Hepatocyte (in vitro differentiated cells): ENCODE results near the gene ECHS1. TPM values are rescaled to one million over a fixed set of nuclear protein-coding genes. Genes with fewer than 3 reads are reported as not detected.

ENCODE experiments used
- DNase-seq: peaks from one replicate; pipeline ENCODE4 v3.0.0-alpha.2; 2016; ENCODE audit warnings: low spot score
- H2AFZ ChIP-seq: fragments of 200-600 bp; sonication (generic); 2 replicates; pipeline ENCODE4 v1.6.0; 2016; ENCODE audit warnings: antibody characterized with exemption, mild to moderate bottlenecking
- H3K27ac ChIP-seq: fragments of 200-600 bp; sonication (generic); 2 replicates; pipeline ENCODE4 v1.5.1; 2016; ENCODE audit warnings: mild to moderate bottlenecking
- H3K27me3 ChIP-seq: fragments of 200-600 bp; sonication (generic); 2 replicates; pipeline ENCODE4 v1.6.1; 2016
- H3K36me3 ChIP-seq: fragments of 200-600 bp; sonication (generic); replicated peaks from 2 replicates; pipeline ENCODE4 v1.5.1; 2016; ENCODE audit warnings: low read depth; ENCODE audit not compliant: insufficient read depth
- H3K4me1 ChIP-seq: fragments of 200-600 bp; sonication (generic); 2 replicates; pipeline ENCODE4 v1.5.1; 2016; ENCODE audit warnings: mild to moderate bottlenecking, moderate library complexity; ENCODE audit not compliant: insufficient read depth
- H3K4me2 ChIP-seq: fragments of 200-600 bp; sonication (generic); 2 replicates; pipeline ENCODE4 v1.6.0; 2016
- H3K4me3 ChIP-seq: fragments of 200-600 bp; sonication (generic); 2 replicates; pipeline ENCODE4 v1.5.1; 2016; ENCODE audit warnings: mild to moderate bottlenecking
- H3K79me2 ChIP-seq: fragments of 200-600 bp; sonication (generic); 2 replicates; pipeline ENCODE4 v1.6.0; 2017; ENCODE audit warnings: mild to moderate bottlenecking
- H3K9me2 ChIP-seq: fragments of 200-600 bp; sonication (generic); replicated peaks from 2 replicates; pipeline ENCODE4 v1.6.0; 2017; ENCODE audit warnings: mild to moderate bottlenecking; ENCODE audit not compliant: insufficient read depth
- H3K9me3 ChIP-seq: fragments of 200-600 bp; sonication (generic); 2 replicates; pipeline ENCODE4 v1.5.1; 2016; ENCODE audit warnings: low read depth, mild to moderate bottlenecking
- H4K20me1 ChIP-seq: fragments of 200-600 bp; sonication (generic); 2 replicates; pipeline ENCODE4 v1.6.0; 2016; ENCODE audit warnings: mild to moderate bottlenecking; ENCODE audit not compliant: insufficient read depth, poor library complexity, severe bottlenecking
- CTCF ChIP-seq: fragments of 200-600 bp; sonication (generic); IDR thresholded peaks from 2 replicates; pipeline ENCODE4 v1.5.1; 2016; ENCODE audit warnings: antibody characterized with exemption, mild to moderate bottlenecking; ENCODE audit not compliant: poor library complexity
- EZH2 ChIP-seq: fragments of 200-600 bp; sonication (generic); IDR thresholded peaks from 2 replicates; pipeline ENCODE4 v1.6.1; 2016; ENCODE audit warnings: antibody characterized with exemption, mild to moderate bottlenecking, borderline replicate concordance
- EZH2phosphoT487 ChIP-seq: fragments of 200-600 bp; sonication (generic); IDR thresholded peaks from one replicate; pipeline ENCODE4 v1.6.1; 2018; ENCODE audit warnings: antibody characterized with exemption, mild to moderate bottlenecking, low read depth, moderate library complexity; ENCODE audit not compliant: unreplicated experiment, severe bottlenecking
- WGBS: methylation state at CpG from one replicate; pipeline ENCODE4 v1.1.6; 2016; ENCODE audit warnings: low lambda C conversion rate; ENCODE audit errors: missing lambda C conversion rate; 5-methylcytosine and 5-hydroxymethylcytosine counted together
- polyA plus RNA-seq: library from polyadenylated mRNA; unstranded; fragments of >200 nt; fragmentation: Nextera tagmentation; extraction: Ambion mirVana; gene quantifications from 2 replicates; pipeline ENCODE4 v1.2.1, GENCODE V29; 2016
- total RNA-seq: library from RNA; depleted of rRNA; stranded (reverse); fragments of >200 nt; gene quantifications from 2 replicates; pipeline ENCODE4 v1.2.3, GENCODE V29; 2014

ECHS1 gene
- total and polyA plus RNA-seq, 2 experiments from 2014 or later: 146 to 204 TPM

GRCh38 chr10:133383551-133383950, 10.4 kb upstream of the ECHS1 start:
- DNase-seq: no peak
- H3K9me3 ChIP-seq: no peaks in the 10 kb centered on the region
- no peak overlapping the region for H3K27ac ChIP-seq
- no peaks in the 10 kb centered on the region for H3K36me3 ChIP-seq
- peaks cover 6% of the 10 kb centered on the region for H3K4me1 ChIP-seq
- H3K4me3 ChIP-seq: no peak overlapping the region
- H3K79me2 ChIP-seq: peaks cover 9% of the 10 kb centered on the region
- H3K4me2 ChIP-seq: no peak overlapping the region
- no peaks in the 10 kb centered on the region for H4K20me1 ChIP-seq
- H3K27me3 ChIP-seq: no peaks in the 10 kb centered on the region
- no peak overlapping the region for H2AFZ ChIP-seq
- no peak for TF ChIP-seq CTCF
- no peak for TF ChIP-seq EZH2phosphoT487
- no peak for TF ChIP-seq EZH2
- 98% methylated on average over 4 of the region's 4 CpGs for WGBS
- H3K9me2 ChIP-seq: no peaks in the 10 kb centered on the region

- H3K79me2 ChIP-seq: peaks cover 9% of the 10 kb centered on the region
- H2AFZ ChIP-seq: no peak overlapping the region
- no peaks in the 10 kb centered on the region for H4K20me1 ChIP-seq
- 94% methylated on average over 8 of the region's 8 CpGs for WGBS
- TF ChIP-seq EZH2phosphoT487 (no peak), EZH2 (no peak), CTCF (no peak)
- no peak overlapping the region for H3K4me2 ChIP-seq
- no peak for DNase-seq
- H3K9me2 ChIP-seq: no peaks in the 10 kb centered on the region
- H3K4me1 ChIP-seq: peaks cover 13% of the 10 kb centered on the region
- H3K9me3 ChIP-seq: no peaks in the 10 kb centered on the region
- H3K4me3 ChIP-seq: no peak overlapping the region
- no peak overlapping the region for H3K27ac ChIP-seq
- no peaks in the 10 kb centered on the region for H3K27me3 ChIP-seq
- no peaks in the 10 kb centered on the region for H3K36me3 ChIP-seq
Observed at GRCh38 chr10:133381036-133381435, 7.9 kb upstream of the ECHS1 start.

- H2AFZ ChIP-seq: peak overlapping the region; percentile 99
- H3K27ac ChIP-seq: peak overlapping the region; percentile 84
- peaks cover 13% of the 10 kb centered on the region for H3K4me1 ChIP-seq
- H3K4me3 ChIP-seq: peak overlapping the region; percentile 98
- H3K79me2 ChIP-seq: peaks cover 9% of the 10 kb centered on the region
- no peaks in the 10 kb centered on the region for H3K9me2 ChIP-seq
- H3K4me2 ChIP-seq: peak overlapping the region; percentile 95
- 94% methylated on average over 31 of the region's 36 CpGs for WGBS
- H3K9me3 ChIP-seq: no peaks in the 10 kb centered on the region
- no peaks in the 10 kb centered on the region for H3K27me3 ChIP-seq
- no peaks in the 10 kb centered on the region for H3K36me3 ChIP-seq
- TF ChIP-seq EZH2phosphoT487: no peak
- no peak for TF ChIP-seq EZH2
- no peak for TF ChIP-seq CTCF
- H4K20me1 ChIP-seq: no peaks in the 10 kb centered on the region
- no peak for DNase-seq
Observed at GRCh38 chr10:133379801-133380666, 6.9 kb upstream of the ECHS1 start.
